Measurements from ENCODE around the gene TCAP.

TCAP gene

DNA sequence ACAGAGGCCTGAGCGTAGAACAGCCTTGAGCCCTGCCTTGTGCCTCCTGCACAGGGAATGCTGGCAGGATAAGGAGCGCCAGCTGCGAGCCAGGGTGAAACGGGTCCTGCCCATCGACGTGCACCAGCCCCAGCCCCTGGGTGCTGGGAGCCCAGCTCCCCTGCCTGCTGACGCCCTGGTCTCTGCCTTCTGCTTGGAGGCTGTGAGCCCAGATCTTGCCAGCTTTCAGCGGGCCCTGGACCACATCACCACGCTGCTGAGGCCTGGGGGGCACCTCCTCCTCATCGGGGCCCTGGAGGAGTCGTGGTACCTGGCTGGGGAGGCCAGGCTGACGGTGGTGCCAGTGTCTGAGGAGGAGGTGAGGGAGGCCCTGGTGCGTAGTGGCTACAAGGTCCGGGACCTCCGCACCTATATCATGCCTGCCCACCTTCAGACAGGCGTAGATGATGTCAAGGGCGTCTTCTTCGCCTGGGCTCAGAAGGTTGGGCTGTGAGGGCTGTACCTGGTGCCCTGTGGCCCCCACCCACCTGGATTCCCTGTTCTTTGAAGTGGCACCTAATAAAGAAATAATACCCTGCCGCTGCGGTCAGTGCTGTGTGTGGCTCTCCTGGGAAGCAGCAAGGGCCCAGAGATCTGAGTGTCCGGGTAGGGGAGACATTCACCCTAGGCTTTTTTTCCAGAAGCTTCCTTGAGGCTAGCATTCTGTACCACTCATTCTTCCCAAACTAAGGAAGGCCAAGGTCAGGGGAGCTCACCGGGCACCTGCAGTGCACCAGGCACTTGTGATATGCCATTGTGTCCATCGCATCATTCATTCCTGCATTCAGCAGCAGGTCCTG is 5.0 kb downstream of the TCAP start:
- DNase-seq: no peak

DNA sequence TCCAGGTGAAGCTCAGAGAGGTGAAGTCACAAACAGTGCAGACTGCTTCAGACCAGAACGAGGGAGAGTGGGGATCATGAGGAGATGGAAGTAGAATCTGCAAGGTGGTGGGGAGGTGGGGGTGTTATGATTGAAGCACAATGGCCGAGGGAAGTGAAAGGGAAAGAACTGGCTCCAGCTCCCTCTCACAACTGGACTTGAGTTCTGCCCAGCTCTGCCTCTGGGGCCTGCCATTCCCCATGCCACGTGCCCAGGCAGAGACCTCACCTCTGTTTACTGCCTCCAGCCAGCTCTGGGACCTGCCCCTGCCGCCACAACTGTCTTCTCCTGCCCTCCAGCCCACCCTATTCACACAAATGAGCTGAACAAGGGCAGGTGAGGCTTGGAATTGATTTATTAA is 5.6 kb downstream of the TCAP start:
- no peak for DNase-seq

DNA sequence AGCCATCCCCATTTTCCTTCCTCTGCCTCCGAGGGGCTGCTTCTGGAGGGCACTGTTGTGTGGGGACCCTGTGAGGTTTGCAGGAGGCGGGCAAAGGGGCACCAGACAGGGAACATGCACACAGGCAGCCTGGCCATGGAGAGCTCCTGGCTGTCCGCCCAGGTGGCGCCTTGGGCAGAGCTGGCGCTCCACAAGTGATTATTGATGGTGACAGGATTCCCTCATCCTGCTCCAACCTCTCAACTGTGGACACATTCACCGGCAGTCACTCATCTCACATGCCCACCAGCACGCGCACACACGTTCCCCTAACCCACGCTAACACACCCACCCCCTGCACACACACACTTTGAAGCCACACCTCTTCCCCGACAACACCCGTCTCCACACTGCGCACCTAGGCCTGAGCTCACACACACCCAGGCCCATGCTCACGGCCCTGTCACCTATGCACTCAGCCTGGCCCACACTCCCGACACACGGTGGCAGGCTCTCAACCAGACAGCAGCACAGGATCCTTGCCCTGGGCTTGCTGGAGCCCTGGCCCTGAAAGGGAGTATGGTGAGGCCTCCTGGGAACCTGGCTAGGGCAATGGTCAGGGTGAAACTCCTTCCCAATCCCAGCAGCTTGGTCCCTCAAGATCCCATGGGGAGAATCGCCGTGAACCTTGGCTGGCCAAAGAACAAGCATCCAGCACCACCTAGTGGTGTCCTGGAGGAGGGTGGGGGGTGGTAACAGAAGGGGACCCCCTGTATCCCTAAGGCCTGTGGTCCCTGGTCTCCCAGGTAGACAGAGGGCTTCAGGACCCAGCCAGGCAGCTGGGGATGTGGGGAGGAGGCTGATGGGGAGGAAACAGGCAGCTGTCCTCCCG is 6.7 kb downstream of the TCAP start:
- peak; percentile 20 for DNase-seq

DNA sequence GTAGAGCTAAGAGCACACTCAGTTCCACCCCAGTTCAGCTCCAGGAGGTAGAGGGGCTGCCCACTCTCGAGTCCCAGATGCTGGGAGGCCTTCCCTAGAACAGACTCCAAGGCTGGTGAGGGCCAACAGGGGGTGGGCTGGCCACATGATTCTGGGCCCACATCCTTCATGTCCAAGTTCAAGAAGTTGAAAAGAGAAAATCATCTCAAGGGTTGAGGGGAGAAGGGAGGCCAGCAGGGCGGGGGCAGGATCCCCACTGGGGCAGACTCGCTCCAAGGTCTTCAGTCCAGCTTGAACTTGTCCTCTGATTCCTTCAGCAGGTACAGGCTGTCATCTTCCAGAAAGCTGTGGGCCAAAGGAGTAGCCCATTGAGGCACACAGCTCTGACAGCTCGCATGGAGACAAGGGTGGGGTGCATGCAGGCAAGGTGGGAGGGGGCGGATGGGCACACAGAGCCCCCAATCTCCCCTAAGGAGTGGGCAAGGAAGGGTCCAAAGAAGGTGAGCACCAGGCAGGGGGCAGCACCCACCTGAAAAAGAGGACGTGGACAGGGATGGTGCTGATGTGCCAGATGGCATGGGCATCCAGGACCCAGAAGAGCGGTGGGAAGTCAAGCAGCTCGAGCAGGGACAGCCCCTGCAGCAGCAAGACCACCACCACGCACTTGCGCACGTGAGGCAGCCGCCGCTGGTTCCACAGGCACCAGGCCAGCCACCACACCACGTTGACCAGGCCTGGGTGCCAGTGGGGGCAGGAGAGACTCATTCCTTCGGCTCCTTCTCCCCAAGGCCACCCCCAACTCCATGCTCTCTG is 7.6 kb downstream of the TCAP start:
- DNase-seq: no peak

DNA sequence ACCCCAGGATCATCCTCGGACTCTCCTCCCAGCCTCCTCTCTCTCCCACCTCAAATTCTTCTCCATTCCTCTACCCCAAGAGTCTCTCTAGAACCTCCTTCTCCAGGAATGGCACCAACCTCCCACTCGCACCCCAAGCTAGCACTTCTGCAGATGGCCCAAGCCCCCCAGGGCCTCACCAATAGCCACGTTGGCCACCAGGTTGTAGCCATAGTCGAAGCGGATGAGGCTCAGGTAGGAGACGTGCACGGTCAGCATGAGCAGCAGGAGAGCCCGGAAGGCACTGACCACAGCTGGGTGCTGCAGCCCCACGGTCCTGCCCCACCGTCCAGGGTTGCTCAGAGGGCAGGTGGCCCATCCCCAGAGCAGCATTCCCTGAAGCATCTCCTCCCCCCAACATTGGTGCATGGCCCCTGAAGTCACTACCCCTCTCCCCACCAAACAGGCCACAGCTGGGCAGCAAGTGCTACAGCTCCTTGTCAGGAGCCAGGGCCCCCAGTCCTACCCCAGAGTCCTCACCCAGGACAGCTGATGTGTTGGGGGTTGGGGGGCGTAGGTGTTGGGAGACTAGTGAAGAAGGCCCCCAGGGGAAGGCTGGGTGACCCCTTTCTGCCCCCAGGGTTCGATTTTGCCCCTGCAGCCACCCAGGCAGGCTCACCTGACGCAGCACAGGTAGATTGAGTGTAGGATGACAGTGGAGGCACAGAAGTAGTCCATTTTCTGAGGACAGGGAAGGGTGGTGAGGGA is 8.4 kb downstream of the TCAP start:
- no peak for DNase-seq

DNA sequence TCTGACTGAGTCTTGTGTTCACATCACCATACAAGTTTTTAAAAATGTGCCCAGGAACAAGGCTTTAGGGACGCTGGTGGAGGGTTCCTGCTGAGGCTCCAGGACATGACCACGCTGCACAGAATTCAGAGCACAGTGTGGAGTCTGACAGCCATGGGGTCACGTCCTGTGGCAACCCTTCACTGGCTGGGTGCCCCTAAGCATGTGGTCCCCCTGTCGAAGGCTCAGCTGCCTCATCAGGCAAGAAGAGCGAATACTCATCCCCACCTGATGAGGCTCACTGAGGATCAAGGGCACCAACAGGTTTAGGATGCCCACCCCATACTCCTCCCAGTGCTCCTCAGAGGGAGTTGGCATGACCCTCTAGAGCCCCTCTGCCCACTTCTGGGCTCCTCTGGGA is 9.0 kb downstream of the TCAP start:
- no peak for DNase-seq

DNA sequence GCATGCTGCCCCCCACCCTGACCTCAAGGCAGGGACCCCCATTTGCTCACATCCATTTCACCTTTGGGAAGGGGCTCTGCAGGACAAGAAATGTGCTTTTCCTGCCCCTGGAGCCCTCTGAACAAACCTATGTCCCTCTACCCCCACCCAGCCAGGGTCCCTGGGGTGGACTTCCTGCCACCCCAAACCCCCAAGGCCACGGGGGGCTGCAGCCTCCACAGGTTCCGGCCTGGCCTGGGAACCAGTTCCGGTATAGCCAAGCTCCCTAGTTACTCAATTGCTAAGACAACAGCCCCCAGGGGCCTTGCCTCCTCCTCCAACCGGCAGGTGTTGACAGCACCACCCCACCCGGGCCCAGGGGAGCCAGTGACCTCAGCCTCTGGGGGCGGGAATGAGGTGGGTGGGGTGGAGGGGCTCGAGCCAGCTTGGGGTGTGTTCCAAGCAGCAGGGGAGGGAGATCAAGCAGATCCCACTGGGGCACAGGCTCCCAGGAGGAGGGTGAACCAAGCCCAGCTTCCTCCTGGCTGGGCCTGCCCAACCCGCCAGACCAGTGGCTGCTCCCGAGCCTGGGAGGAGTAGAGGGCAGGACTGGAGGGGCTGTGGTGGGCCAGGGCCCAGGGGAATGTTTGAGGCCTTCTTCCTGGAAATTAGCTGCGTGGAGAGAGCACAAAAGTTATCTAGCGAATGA is 9.7 kb downstream of the TCAP start:
- no peak for DNase-seq

DNA sequence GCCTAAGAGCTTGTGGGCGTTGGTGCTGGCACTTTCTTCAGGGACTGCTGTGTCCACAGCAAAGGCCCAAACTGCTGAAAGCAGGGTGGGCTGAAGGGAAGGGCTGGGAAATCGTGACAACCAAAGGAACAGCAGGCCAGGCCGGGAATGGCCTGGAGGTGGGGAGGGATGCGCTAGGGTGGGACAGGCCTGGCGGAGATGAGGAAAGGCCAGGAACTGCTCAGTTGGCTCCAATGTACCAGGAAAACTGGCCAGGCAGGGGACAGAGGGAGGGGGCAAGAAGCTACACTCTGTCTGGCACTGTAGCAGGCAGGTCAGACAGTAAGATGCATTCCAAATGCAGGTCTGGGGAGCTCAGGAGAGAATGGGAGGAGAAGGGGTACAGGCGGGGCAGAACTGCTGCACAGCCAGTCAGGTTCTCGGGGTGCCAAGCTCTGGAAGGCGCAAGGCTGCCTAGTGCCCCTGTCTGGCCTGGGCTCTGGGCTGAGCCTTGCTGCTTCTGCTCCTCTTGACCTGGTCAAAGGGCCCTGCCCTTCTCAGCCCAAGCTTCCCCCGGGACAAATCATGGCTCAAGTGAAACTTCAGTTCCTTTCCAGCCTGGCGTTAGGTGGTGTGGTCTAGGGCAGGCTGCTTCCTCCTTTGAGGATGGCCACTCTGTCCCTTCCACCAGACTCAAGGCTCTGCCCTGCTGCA is 10.4 kb downstream of the TCAP start:
- no peak for DNase-seq

DNA sequence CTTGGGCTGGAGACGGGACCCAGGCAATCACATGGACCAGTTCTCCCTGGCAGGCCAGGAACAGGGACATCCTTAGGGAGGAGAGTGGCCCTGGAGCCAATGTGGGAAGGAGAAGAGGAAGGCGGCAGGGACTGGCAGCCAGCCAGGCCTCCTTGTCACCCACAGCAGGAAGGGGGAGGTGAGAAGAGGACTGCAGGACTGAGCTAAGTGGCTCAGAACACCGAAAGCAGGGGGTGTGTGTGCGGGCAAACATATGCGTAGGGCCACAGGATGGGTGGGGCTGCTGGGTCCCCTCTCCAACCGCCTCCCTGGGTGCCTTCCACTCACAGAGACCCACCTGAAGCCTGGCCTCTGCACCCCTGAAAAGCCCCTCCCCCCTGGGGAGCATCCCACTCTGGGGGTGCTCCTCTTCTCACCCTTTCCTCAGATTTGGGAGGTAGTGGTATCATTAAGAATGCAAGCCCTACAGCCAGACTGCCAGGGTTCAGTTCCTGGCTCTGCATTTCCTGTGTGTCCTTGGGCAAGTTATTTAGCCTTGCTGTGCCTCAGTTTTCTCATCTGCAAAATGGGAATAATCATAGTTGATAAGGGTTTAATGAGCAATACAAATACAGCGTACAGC is 11.2 kb downstream of the TCAP start:
- peak; percentile 27 for DNase-seq

DNA sequence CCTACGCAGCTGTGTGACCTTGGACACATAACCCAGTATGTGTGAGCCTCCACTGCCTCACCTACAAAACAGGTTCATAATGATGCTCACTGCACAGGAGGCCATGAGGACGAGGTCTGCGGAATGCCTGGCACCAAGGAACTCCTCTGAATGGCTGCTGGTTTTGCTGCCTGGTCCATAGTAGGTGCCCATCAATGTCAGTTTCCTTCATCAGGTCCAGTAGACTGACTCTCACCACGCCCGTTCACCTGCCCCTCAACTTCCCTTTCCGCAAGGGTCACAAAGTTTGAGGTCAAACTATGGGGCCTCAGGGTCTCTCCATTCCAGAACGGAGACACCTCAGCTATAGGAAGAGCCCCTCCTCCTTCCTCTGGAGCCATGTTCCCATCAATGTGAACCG is 11.9 kb downstream of the TCAP start:
- DNase-seq: no peak

DNA sequence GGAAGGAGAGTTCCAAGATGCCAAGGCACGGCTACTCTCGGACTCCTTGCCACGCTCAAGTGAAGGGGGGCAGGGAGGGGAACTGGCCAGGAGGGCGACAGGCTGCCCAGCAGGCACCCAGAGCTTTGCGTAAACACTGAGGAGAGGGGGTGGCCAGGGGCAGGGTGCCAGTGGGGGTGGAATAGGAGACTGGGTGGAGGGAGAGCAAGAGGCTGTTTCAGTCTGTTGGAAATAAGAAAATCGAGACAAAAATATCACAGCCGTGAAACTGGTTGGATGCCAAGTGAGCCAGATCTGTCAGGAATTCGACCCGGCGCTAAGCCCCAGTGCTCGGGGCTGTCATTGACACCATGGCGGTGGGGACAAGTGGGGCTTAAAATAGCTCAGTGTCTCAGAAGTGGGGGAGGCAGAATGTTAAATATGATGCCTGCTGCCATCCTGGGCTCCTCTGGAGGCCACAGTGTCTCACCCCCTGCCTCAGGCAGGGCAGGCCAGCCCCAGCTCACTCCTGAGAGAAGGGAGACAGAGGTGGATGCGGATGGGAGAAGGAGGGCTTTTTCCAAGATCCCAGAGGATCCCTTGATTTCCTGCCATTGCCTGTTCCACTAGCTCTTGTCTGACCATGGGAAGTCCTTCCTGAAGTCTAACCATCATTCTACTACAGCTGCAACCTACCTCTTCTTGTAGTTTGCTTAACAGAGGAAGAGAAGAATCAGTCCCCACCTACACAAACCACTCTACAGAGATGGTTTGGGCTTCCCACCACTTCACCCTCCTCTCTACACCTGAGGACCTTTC is 12.6 kb downstream of the TCAP start:
- no peak for DNase-seq

DNA sequence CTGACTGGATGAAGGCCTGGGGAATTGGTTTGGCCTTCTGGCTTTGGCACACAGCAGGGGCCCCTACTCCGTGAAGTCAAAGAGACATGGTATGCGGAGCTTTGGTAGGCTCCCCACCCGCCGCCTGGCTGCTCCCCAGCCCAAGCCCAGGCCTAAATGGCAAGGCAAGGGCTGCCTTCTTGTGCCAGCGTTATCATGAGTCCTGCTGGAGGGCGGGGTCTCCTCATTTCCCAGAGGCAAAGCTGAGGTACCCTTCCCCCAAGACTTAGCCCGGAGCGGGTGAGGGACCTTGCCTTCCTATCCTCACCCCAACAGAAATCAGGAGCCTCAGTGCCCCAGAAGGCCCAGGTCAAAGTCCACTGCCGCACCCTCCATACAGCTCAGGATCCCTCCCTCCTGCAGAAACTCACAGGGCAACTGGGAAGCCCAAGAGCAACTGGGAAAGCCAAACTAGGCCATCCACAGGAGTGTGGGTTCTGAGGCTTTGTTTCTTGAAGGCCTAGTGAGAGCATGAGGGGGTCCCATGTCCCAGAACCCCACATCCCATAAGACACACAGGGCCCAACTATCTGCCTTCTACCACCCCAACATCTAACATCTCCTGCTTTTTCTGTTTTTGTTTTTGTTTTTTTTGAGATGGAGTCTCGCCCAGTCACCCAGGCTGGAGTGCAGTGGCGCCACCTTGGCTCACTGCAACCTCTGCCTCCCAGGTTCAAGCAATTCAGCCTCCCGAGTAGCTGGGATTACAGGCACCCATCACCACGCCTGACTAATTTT is 13.4 kb downstream of the TCAP start:
- no peak for DNase-seq

DNA sequence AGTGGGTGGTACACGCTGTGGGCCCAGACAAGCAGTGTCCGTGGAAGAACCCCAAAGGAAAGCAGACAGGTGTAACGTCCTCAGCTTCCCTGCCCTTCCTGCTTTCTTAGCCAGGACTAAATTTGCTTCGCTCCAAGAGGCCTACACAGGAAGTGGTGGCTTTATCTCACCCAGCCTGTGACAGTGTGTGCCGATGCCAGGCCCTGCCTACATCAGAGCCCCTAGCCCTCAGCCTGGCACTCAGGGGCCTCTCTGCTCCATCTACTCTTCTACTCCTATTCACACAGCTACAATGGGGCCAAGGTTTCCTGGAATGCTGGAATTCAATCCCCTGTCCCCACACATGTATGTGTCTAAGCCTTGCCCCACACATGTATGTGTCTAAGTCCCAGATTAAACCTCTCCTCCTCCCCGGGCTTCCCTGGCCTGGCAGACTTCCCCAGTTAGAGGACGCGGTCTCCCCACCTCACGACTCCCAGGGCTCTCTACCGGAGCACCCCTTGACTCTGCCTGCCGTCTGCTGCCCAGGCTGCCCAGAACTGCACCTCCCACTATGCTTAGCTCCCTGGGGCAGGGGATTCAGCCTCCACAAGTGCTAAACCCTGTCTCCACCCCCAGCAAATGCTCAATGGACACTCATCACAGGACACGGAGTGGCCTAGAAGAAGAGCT is 14.5 kb downstream of the TCAP start:
- no peak for DNase-seq

DNA sequence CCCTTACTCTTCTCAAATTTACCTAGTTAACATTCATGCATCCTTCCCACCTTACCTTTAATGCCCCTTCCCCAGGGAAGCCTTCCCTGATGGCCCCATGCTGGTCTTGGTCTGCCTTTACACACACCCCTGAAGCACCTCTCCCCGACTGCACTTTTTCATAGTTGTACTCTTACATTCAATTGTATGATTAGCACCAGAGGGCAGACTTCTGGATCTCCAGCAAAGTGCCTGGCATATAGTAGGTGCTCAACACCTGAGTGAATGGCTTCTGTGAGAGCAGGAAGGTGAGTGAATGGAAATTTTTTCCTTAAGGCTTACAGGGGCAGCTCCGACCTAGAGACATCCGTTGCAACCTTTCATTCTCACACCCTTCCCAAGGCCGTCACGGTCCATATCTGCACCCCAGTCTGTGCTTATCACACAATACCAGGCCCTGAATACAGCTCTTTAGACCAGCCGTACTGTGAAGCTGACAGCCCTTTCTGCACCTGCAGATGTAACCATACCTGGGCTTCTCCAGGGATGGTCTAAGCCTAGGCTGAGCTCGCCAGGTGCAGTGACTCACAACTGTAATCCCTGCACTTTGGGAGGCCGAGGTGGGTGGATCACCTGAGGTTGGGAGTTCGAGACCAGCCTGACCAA is 18.3 kb downstream of the TCAP start:
- DNase-seq: no peak

DNA sequence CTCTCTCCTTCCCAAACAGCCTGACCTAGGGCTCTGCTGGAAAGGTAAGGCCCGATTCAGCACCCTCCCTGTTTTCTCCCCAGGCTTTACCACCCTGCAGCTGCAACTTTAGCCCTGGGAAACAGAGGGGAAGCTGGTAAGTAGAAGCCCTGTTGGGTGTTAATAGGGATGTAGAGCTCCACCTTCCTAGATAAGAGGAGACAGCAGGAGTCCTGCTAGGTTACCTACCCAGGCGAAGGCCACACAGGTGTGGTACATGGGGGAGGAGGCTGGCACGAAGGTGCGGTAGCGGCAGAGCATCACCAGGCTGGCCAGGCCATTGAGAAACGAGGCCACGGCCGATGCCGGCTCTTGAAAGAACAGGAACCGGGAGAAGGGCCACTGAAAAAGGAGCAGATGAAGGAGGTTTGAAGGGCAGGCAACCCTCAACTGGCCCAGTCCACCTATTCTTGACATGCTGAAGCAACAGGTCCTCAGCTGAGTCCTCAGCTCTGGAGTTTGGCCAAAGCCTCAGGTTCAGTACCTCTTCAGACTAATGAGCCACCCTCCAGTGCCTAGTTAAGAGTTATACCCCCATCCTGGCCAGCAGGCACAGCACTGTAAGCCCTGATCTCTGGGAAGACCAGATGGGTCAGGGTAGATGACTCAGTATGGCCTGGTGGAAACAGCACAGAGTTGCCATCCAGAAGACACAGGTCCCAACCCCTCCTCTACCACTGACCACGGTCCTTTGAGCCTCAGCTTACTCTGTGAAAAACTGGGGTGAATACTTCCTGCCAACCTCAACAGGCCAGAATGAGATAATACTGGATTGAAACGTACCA is 19.4 kb downstream of the TCAP start:
- no peak for DNase-seq

DNA sequence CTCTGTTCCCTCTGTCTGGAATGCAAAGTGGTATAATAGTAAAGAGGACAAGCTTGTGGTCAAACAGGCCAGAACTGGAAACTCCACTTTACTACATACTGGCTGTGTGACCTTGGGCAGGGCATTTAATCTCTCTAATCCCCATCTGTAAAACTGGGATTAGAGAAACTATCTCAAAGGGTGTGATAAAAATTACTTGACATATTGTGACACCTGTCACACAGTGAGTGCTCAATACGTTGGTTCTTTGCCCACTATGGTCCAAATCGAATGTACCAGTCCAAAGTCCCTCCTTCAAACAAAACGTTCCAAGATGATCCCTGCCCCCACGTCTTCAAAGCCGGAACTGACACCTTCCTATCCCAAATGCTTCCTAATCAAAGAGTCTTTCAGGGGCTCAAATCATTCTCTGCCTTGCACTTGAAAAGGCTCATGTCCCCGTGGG is 22.0 kb downstream of the TCAP start:
- DNase-seq: no peak
